GM23338 (cell line): ENCODE data around the gene ZNF804A. TPM values are rescaled to one million over a fixed set of nuclear protein-coding genes. Genes with fewer than 3 reads are reported as not detected.

Experiments used
- ATAC-seq: fragments of 200-7000 bp; cut with Tn5 transposase; 3 replicates; pipeline ENCODE4 v1.9.1; 2020
- DNase-seq: peaks from one replicate; pipeline ENCODE4 v3.0.0-alpha.2; 2015; ENCODE audit warnings: low spot score
- H2AFZ ChIP-seq: fragments of 200-600 bp; sonication (generic); 2 replicates; pipeline ENCODE4 v1.8.0; 2016; ENCODE audit warnings: antibody characterized with exemption, mild to moderate bottlenecking, moderate library complexity
- H3F3A ChIP-seq: fragments of 200-600 bp; sonication (generic); replicated peaks from 2 replicates; pipeline ENCODE4 v1.8.0; 2017; ENCODE audit warnings: antibody characterized with exemption, mixed run types, low read depth
- H3K27ac ChIP-seq: fragments of 200-600 bp; sonication (generic); 2 replicates; pipeline ENCODE4 v1.6.1; 2016; ENCODE audit warnings: low read depth
- H3K27me3 ChIP-seq: fragments of 200-600 bp; sonication (generic); 2 replicates; pipeline ENCODE4 v1.8.0; 2016; ENCODE audit warnings: mild to moderate bottlenecking, mixed run types, moderate library complexity; ENCODE audit not compliant: insufficient read depth
- H3K36me3 ChIP-seq: fragments of 200-600 bp; sonication (generic); 2 replicates; pipeline ENCODE4 v1.8.0; 2016; ENCODE audit warnings: mild to moderate bottlenecking; ENCODE audit not compliant: insufficient read depth
- H3K4me1 ChIP-seq: fragments of 200-600 bp; sonication (generic); 2 replicates; pipeline ENCODE4 v1.8.0; 2016; ENCODE audit warnings: mild to moderate bottlenecking, moderate library complexity; ENCODE audit not compliant: insufficient read depth
- H3K4me2 ChIP-seq: fragments of 200-600 bp; sonication (generic); 2 replicates; pipeline ENCODE4 v1.7.1; 2017; ENCODE audit warnings: mixed run types
- H3K4me3 ChIP-seq: fragments of 200-600 bp; sonication (generic); 2 replicates; pipeline ENCODE4 v1.6.1; 2016; ENCODE audit warnings: mixed run types
- H3K79me2 ChIP-seq: fragments of 200-600 bp; sonication (generic); replicated peaks from 2 replicates; pipeline ENCODE4 v1.8.0; 2017; ENCODE audit warnings: mild to moderate bottlenecking; ENCODE audit not compliant: insufficient read depth
- H3K9me2 ChIP-seq: fragments of 200-600 bp; sonication (generic); 2 replicates; pipeline ENCODE4 v1.8.0; 2017; ENCODE audit not compliant: insufficient read depth
- H4K20me1 ChIP-seq: fragments of 200-600 bp; sonication (generic); replicated peaks from 2 replicates; pipeline ENCODE4 v1.8.0; 2017; ENCODE audit warnings: mild to moderate bottlenecking; ENCODE audit not compliant: insufficient read depth
- H3K27ac Mint-ChIP-seq: 2 replicates; pipeline ENCODE4 v1.8.0; 2020; ENCODE audit warnings: inconsistent platforms, mild to moderate bottlenecking, moderate library complexity, mixed read lengths
- H3K27me3 Mint-ChIP-seq: 3 replicates; pipeline ENCODE4 v1.8.0; 2022; ENCODE audit warnings: low read depth, mild to moderate bottlenecking, moderate library complexity, mixed read lengths, inconsistent platforms; ENCODE audit not compliant: insufficient read depth, poor library complexity
- H3K36me3 Mint-ChIP-seq: 3 replicates; pipeline ENCODE4 v1.8.0; 2021; ENCODE audit warnings: low read depth, mild to moderate bottlenecking, inconsistent platforms, moderate library complexity, mixed read lengths
- H3K4me1 Mint-ChIP-seq: 3 replicates; pipeline ENCODE4 v1.8.0; 2020; ENCODE audit warnings: mild to moderate bottlenecking, inconsistent platforms, mixed read lengths
- H3K4me3 Mint-ChIP-seq: 3 replicates; pipeline ENCODE4 v1.8.0; 2021; ENCODE audit warnings: moderate library complexity, mild to moderate bottlenecking, inconsistent platforms, mixed read lengths
- H3K9me3 Mint-ChIP-seq: 3 replicates; pipeline ENCODE4 v1.8.0; 2020; ENCODE audit warnings: moderate library complexity, mild to moderate bottlenecking, inconsistent platforms, mixed read lengths
- CREB1 ChIP-seq: fragments of 250-450 bp; sonication (Bioruptor Pico); IDR thresholded peaks from 2 replicates; pipeline ENCODE4 v1.5.0; 2020; ENCODE audit warnings: low read depth, mild to moderate bottlenecking, moderate library complexity
- ETS1 ChIP-seq: IDR thresholded peaks from 2 replicates; pipeline ENCODE4 v1.6.1; 2016; ENCODE audit warnings: antibody characterized with exemption
- EZH2 ChIP-seq: fragments of 200-600 bp; sonication (generic); IDR thresholded peaks from one replicate; pipeline ENCODE4 v1.8.0; 2017; ENCODE audit warnings: antibody characterized with exemption, mild to moderate bottlenecking, low read depth; ENCODE audit not compliant: unreplicated experiment
- EZH2phosphoT487 ChIP-seq: fragments of 200-600 bp; sonication (generic); IDR thresholded peaks from one replicate; pipeline ENCODE4 v1.8.1; 2018; ENCODE audit warnings: antibody characterized with exemption; ENCODE audit not compliant: unreplicated experiment
- JUNB ChIP-seq: IDR thresholded peaks from one replicate; pipeline ENCODE4 v1.6.1; 2016; ENCODE audit warnings: antibody characterized with exemption; ENCODE audit not compliant: unreplicated experiment
- polyA plus RNA-seq: library from polyadenylated mRNA; unstranded; fragments of >200 nt; fragmentation: Nextera tagmentation; extraction: Ambion mirVana; gene quantifications from 2 replicates; pipeline ENCODE4 v1.2.1, GENCODE V29; 2016
- total RNA-seq: library from RNA; depleted of rRNA; stranded (reverse); fragments of >200 nt; shearing (Covaris generic); gene quantifications from 2 replicates; pipeline ENCODE4 v1.2.3, GENCODE V29; 2014
- TF ChIP-seq, protein P1 (sequence below): fragments of 250-450 bp; sonication (Bioruptor Pico); IDR thresholded peaks from 2 replicates; pipeline ENCODE4 v1.5.0; 2020; ENCODE audit warnings: mild to moderate bottlenecking, moderate library complexity
- TF ChIP-seq, protein P2 (sequence below), 2 experiments: fragments of 200-600 bp in 1 of 2; sonication (generic) in 1 of 2; conservative IDR thresholded peaks; 2 replicates each; pipeline versions ENCODE4 v1.5.1 to v1.6.1; 2016 to 2017; ENCODE audit warnings: antibody characterized with exemption in 2 of 2, low read depth in 2 of 2, mild to moderate bottlenecking in 2 of 2, moderate library complexity in 1 of 2

ZNF804A gene
- total and polyA plus RNA-seq, 2 experiments from 2014 or later: not detected

DNA sequence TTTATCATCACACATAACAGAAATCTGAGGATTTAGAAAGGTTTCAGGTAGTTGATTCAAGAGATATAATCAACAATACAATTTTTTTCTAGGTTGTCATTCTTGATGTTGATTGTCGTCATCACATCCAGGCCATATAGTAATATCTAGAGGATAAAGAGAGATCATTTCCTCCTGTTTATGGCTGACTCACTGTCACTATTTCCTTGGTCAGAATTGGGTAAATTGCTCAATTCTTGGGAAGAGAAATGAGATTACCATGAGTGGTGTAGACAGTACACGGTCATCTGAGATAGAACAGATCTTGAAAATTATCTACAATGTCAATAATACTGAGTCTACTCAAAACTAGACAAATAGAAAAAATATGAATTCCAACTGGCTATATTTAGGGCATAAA, 78.8 kb downstream of the ZNF804A start:
- no peak overlapping the region for H3K4me2 ChIP-seq
- H4K20me1 ChIP-seq: no peaks in the 10 kb centered on the region
- no peaks in the 10 kb centered on the region for H3K79me2 ChIP-seq
- no peaks in the 10 kb centered on the region for H3F3A ChIP-seq
- no peak for ATAC-seq
- H3K36me3 Mint-ChIP-seq: peaks cover 10% of the 10 kb centered on the region
- no peaks in the 10 kb centered on the region for H3K9me2 ChIP-seq
- no peak overlapping the region for H3K4me3 ChIP-seq
- TF ChIP-seq EZH2phosphoT487: no peak
- TF ChIP-seq, protein P1, sequence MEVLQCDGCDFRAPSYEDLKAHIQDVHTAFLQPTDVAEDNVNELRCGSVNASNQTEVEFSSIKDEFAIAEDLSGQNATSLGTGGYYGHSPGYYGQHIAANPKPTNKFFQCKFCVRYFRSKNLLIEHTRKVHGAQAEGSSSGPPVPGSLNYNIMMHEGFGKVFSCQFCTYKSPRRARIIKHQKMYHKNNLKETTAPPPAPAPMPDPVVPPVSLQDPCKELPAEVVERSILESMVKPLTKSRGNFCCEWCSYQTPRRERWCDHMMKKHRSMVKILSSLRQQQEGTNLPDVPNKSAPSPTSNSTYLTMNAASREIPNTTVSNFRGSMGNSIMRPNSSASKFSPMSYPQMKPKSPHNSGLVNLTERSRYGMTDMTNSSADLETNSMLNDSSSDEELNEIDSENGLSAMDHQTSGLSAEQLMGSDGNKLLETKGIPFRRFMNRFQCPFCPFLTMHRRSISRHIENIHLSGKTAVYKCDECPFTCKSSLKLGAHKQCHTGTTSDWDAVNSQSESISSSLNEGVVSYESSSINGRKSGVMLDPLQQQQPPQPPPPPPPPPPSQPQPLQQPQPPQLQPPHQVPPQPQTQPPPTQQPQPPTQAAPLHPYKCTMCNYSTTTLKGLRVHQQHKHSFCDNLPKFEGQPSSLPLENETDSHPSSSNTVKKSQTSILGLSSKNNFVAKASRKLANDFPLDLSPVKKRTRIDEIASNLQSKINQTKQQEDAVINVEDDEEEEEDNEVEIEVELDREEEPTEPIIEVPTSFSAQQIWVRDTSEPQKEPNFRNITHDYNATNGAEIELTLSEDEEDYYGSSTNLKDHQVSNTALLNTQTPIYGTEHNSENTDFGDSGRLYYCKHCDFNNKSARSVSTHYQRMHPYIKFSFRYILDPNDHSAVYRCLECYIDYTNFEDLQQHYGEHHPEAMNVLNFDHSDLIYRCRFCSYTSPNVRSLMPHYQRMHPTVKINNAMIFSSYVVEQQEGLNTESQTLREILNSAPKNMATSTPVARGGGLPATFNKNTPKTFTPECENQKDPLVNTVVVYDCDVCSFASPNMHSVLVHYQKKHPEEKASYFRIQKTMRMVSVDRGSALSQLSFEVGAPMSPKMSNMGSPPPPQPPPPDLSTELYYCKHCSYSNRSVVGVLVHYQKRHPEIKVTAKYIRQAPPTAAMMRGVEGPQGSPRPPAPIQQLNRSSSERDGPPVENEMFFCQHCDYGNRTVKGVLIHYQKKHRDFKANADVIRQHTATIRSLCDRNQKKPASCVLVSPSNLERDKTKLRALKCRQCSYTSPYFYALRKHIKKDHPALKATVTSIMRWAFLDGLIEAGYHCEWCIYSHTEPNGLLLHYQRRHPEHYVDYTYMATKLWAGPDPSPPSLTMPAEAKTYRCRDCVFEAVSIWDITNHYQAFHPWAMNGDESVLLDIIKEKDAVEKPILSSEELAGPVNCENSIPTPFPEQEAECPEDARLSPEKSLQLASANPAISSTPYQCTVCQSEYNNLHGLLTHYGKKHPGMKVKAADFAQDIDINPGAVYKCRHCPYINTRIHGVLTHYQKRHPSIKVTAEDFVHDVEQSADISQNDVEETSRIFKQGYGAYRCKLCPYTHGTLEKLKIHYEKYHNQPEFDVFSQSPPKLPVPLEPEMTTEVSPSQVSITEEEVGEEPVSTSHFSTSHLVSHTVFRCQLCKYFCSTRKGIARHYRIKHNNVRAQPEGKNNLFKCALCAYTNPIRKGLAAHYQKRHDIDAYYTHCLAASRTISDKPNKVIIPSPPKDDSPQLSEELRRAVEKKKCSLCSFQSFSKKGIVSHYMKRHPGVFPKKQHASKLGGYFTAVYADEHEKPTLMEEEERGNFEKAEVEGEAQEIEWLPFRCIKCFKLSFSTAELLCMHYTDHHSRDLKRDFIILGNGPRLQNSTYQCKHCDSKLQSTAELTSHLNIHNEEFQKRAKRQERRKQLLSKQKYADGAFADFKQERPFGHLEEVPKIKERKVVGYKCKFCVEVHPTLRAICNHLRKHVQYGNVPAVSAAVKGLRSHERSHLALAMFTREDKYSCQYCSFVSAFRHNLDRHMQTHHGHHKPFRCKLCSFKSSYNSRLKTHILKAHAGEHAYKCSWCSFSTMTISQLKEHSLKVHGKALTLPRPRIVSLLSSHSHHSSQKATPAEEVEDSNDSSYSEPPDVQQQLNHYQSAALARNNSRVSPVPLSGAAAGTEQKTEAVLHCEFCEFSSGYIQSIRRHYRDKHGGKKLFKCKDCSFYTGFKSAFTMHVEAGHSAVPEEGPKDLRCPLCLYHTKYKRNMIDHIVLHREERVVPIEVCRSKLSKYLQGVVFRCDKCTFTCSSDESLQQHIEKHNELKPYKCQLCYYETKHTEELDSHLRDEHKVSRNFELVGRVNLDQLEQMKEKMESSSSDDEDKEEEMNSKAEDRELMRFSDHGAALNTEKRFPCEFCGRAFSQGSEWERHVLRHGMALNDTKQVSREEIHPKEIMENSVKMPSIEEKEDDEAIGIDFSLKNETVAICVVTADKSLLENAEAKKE: no peak
- TF ChIP-seq EZH2: no peak
- TF ChIP-seq, protein P2, sequence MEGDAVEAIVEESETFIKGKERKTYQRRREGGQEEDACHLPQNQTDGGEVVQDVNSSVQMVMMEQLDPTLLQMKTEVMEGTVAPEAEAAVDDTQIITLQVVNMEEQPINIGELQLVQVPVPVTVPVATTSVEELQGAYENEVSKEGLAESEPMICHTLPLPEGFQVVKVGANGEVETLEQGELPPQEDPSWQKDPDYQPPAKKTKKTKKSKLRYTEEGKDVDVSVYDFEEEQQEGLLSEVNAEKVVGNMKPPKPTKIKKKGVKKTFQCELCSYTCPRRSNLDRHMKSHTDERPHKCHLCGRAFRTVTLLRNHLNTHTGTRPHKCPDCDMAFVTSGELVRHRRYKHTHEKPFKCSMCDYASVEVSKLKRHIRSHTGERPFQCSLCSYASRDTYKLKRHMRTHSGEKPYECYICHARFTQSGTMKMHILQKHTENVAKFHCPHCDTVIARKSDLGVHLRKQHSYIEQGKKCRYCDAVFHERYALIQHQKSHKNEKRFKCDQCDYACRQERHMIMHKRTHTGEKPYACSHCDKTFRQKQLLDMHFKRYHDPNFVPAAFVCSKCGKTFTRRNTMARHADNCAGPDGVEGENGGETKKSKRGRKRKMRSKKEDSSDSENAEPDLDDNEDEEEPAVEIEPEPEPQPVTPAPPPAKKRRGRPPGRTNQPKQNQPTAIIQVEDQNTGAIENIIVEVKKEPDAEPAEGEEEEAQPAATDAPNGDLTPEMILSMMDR (conservative IDR thresholded peaks at IDR 0.05; ENCODE audit: low read depth in 2 of 2): no peak
- no peak for TF ChIP-seq CREB1 (CRISPR knock-in tag)
- no peak for TF ChIP-seq ETS1
- no peak for TF ChIP-seq JUNB
- no peak overlapping the region for H3K27ac ChIP-seq
- H3K27ac Mint-ChIP-seq: no peak overlapping the region
- H3K36me3 ChIP-seq: no peaks in the 10 kb centered on the region
- H2AFZ ChIP-seq: no peak overlapping the region
- no peaks in the 10 kb centered on the region for H3K4me1 Mint-ChIP-seq
- H3K27me3 ChIP-seq: no peaks in the 10 kb centered on the region
- peaks cover 19% of the 10 kb centered on the region for H3K9me3 Mint-ChIP-seq
- H3K4me3 Mint-ChIP-seq: no peak overlapping the region
- H3K4me1 ChIP-seq: no peaks in the 10 kb centered on the region
- no peak for DNase-seq
- peaks cover 2% of the 10 kb centered on the region for H3K27me3 Mint-ChIP-seq
